ENCODE results near the gene NBEAL2. TPM values are rescaled to one million over a fixed set of nuclear protein-coding genes. Genes with fewer than 3 reads are reported as not detected.

NBEAL2 gene
- total RNA-seq, 4 donors from 2014 or later = 176 to 519 (median 217) TPM

- no peak for DNase-seq (ENCODE audit: low spot score in 2 of 2)
- TF ChIP-seq POLR2A (IDR thresholded peaks at IDR 0.05) (no peak), CTCF (IDR thresholded peaks at IDR 0.05) (no peak)
- H3K4me3 ChIP-seq (ENCODE audit: low read depth, poor library complexity, severe bottlenecking) = no peak overlapping the region
- intact Hi-C loops (cut with DNase I; ENCODE audit: low total_unique reads) = no loop called here
Measured at GRCh38 chr3:47047069-47047468, 67.6 kb downstream of the NBEAL2 start.

- intact Hi-C loops (cut with DNase I; ENCODE audit: low total_unique reads) = no loop called here
- no peak for TF ChIP-seq CTCF (IDR thresholded peaks at IDR 0.05)
- no peak for TF ChIP-seq POLR2A (IDR thresholded peaks at IDR 0.05)
- DNase-seq (ENCODE audit: low spot score in 2 of 2) = no peak
- no peak overlapping the region for H3K4me3 ChIP-seq (ENCODE audit: low read depth, poor library complexity, severe bottlenecking)
Measured at GRCh38 chr3:47047673-47048072, 68.2 kb downstream of the NBEAL2 start.

DNA sequence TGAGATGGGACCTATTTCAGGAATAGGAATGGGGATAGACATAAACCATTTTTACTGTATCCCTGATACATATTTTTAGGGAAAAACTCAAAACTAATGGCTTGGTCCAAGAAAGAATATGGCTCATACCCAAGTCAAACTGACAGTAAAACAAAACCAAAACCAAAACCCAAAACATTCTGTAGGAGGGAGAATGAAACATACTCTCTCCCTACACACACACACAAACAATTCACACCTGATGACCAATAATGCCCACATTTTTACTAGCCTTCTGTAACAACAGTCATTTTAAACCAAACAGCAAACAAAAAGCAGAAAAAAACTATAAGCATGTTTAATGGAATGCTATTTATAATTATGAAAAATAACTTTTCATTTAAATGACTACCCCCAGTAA, 74.9 kb downstream of the NBEAL2 start:
- intact Hi-C loops (cut with DNase I; ENCODE audit: low total_unique reads) = no loop called here
- TF ChIP-seq POLR2A (IDR thresholded peaks at IDR 0.05) = no peak
- no peak for TF ChIP-seq CTCF (IDR thresholded peaks at IDR 0.05)
- no peak overlapping the region for H3K4me3 ChIP-seq (ENCODE audit: low read depth, poor library complexity, severe bottlenecking)
- no peak for DNase-seq (ENCODE audit: low spot score in 2 of 2)

GRCh38 chr3:47056705-47057104, 77.2 kb downstream of the NBEAL2 start:
- no peak overlapping the region for H3K4me3 ChIP-seq (ENCODE audit: low read depth, poor library complexity, severe bottlenecking)
- no peak for DNase-seq (ENCODE audit: low spot score in 2 of 2)
- 95 to 97% methylated on average over 3 of the region's 3 CpGs for WGBS, 2 donors
- TF ChIP-seq CTCF (IDR thresholded peaks at IDR 0.05) (no peak), POLR2A (IDR thresholded peaks at IDR 0.05) (no peak)
- intact Hi-C loops (cut with DNase I; ENCODE audit: low total_unique reads) = no loop called here

DNA sequence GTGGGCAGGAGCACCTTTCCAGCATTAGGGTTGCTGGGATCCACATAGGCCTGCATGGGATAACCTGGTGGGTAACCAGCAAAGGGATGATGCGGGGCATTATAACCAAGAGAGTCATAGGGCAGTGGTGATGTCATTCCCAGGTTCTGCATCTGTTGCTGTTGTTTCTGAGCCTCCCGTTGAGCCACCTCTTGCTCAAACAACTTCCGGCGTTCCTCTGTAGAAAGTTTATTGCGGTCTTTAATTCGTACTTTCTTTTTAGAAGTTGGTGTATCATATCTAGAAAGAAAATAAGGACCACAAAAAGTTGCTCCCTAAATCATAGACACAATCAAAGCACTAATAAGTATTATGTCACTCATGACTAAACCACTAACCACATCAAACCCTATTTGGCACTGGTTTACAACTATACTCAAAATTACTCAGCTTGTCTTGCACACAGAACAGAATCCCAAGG, 77.8 kb downstream of the NBEAL2 start:
- DNase-seq (ENCODE audit: low spot score in 2 of 2) = no peak
- no peak overlapping the region for H3K4me3 ChIP-seq (ENCODE audit: low read depth, poor library complexity, severe bottlenecking)
- intact Hi-C loops (cut with DNase I; ENCODE audit: low total_unique reads) = no loop called here
- 90 to 94% methylated on average over 6 of the region's 6 CpGs for WGBS, 2 donors
- TF ChIP-seq POLR2A (IDR thresholded peaks at IDR 0.05) (no peak), CTCF (IDR thresholded peaks at IDR 0.05) (no peak)

Other genes starting within 250 kb of the NBEAL2 start
- 1 to 10 TPM in 2 of 4 donors, under 1 TPM in 1, not detected in 1; 0.59 to 1.7 (median 1.3) TPM for gene MYL3, start 116.2 kb upstream of the NBEAL2 start, total RNA-seq
- 1 to 10 TPM; 1.8 to 5.4 (median 2.5) TPM for gene PTH1R, start 101.9 kb upstream of the NBEAL2 start, total RNA-seq
- gene CCDC12, start 2.9 kb upstream of the NBEAL2 start, total RNA-seq = 100 to 1,000 TPM in 1 of 4 donors, 10 to 100 TPM in 3; 64.6 to 101 (median 82.5) TPM
- gene SETD2, start 184.4 kb downstream of the NBEAL2 start, total RNA-seq = 10 to 100 TPM; 42.9 to 59.6 (median 47.7) TPM